H7 (cell line): Measurements from ENCODE around the gene ARF4. TPM values are rescaled to one million over a fixed set of nuclear protein-coding genes. Genes with fewer than 3 reads are reported as not detected.
A peak's percentile ranks its signal among the peaks of the same experiment; 100 is the strongest.

Source experiments
- DNase-seq: peaks from one replicate; pipeline ENCODE4 v3.0.0; 2012
- H3K27me3 ChIP-seq: 2 replicates; pipeline ENCODE4 v1.6.0; 2011; ENCODE audit warnings: mild to moderate bottlenecking, low read length; ENCODE audit not compliant: control insufficient read depth, insufficient read depth
- H3K36me3 ChIP-seq: replicated peaks from 2 replicates; pipeline ENCODE4 v1.5.1; 2011; ENCODE audit warnings: low read length; ENCODE audit not compliant: control insufficient read depth, insufficient read depth
- H3K4me3 ChIP-seq: 2 replicates; pipeline ENCODE4 v1.5.1; 2011; ENCODE audit warnings: low read depth, mild to moderate bottlenecking, control low read depth, low read length, moderate library complexity; ENCODE audit not compliant: insufficient read depth
- total RNA-seq: library from RNA; depleted of rRNA; stranded (reverse); fragments of >200 nt; shearing (Covaris generic); gene quantifications from 2 replicates; pipeline ENCODE4 v1.2.3, GENCODE V29; 2014

Gene ARF4
- total RNA-seq, 1 experiment from 2014 or later = 152 TPM

- Histone ChIP-seq H3K4me3 (peak overlapping the region; percentile 94), H3K36me3 (no peaks in the 10 kb centered on the region), H3K27me3 (no peaks in the 10 kb centered on the region)
- peak; percentile 81 for DNase-seq
These were observed 533 bp downstream of the ARF4 start for GRCh38 chr3:57596495-57597126.

GRCh38 chr3:57594576-57594975, 2.6 kb downstream of the ARF4 start:
- DNase-seq = no peak
- Histone ChIP-seq H3K4me3 (no peak overlapping the region), H3K36me3 (no peaks in the 10 kb centered on the region), H3K27me3 (no peaks in the 10 kb centered on the region)

- Histone ChIP-seq H3K27me3 (no peaks in the 10 kb centered on the region), H3K4me3 (no peak overlapping the region), H3K36me3 (no peaks in the 10 kb centered on the region)
- DNase-seq = no peak
These were observed 3.0 kb downstream of the ARF4 start for GRCh38 chr3:57594144-57594543.

GRCh38 chr3:57592306-57592705, 4.8 kb downstream of the ARF4 start:
- Histone ChIP-seq H3K4me3 (no peak overlapping the region), H3K36me3 (no peaks in the 10 kb centered on the region), H3K27me3 (no peaks in the 10 kb centered on the region)
- DNase-seq = no peak

GRCh38 chr3:57587905-57588304, 9.2 kb downstream of the ARF4 start:
- Histone ChIP-seq H3K36me3 (no peaks in the 10 kb centered on the region; the same call in 1 of the 2 replicates), H3K4me3 (no peak overlapping the region), H3K27me3 (no peaks in the 10 kb centered on the region)
- no peak for DNase-seq

GRCh38 chr3:57586778-57587177, 10.4 kb downstream of the ARF4 start:
- Histone ChIP-seq H3K27me3 (no peaks in the 10 kb centered on the region), H3K36me3 (peaks cover 2% of the 10 kb centered on the region), H3K4me3 (no peak overlapping the region)
- DNase-seq = no peak

- no peak overlapping the region for H3K4me3 ChIP-seq
- H3K27me3 ChIP-seq = no peaks in the 10 kb centered on the region
- H3K36me3 ChIP-seq = peaks cover 4% of the 10 kb centered on the region
- no peak for DNase-seq
These were observed 13.6 kb downstream of the ARF4 start for GRCh38 chr3:57583544-57583943.

GRCh38 chr3:57582474-57583168, 14.5 kb downstream of the ARF4 start:
- peak; percentile 26 for DNase-seq
- H3K36me3 ChIP-seq = peaks cover 4% of the 10 kb centered on the region
- H3K27me3 ChIP-seq = no peaks in the 10 kb centered on the region
- H3K4me3 ChIP-seq = no peak overlapping the region

GRCh38 chr3:57577801-57578200, 19.3 kb downstream of the ARF4 start:
- no peak for DNase-seq
- Histone ChIP-seq H3K27me3 (no peaks in the 10 kb centered on the region), H3K36me3 (peaks cover 21% of the 10 kb centered on the region), H3K4me3 (no peak overlapping the region)

- DNase-seq = no peak
- no peaks in the 10 kb centered on the region for H3K27me3 ChIP-seq
- H3K36me3 ChIP-seq = peaks cover 23% of the 10 kb centered on the region
- no peak overlapping the region for H3K4me3 ChIP-seq
These were observed 21.0 kb downstream of the ARF4 start for GRCh38 chr3:57575966-57576626.

- DNase-seq = no peak
- Histone ChIP-seq H3K4me3 (no peak overlapping the region), H3K36me3 (peaks cover 22% of the 10 kb centered on the region)
These were observed 25.0 kb downstream of the ARF4 start for GRCh38 chr3:57572096-57572495.

GRCh38 chr3:57570878-57571277, 26.3 kb downstream of the ARF4 start:
- DNase-seq = no peak
- H3K36me3 ChIP-seq = peaks cover 19% of the 10 kb centered on the region
- H3K27me3 ChIP-seq = no peaks in the 10 kb centered on the region
- no peak overlapping the region for H3K4me3 ChIP-seq

More at GRCh38 chr3:57572096-57572495, 25.0 kb downstream of the ARF4 start:
- no peaks in the 10 kb centered on the region for H3K27me3 ChIP-seq

- Histone ChIP-seq H3K4me3 (no peak overlapping the region), H3K27me3 (no peaks in the 10 kb centered on the region), H3K36me3 (peaks cover 14% of the 10 kb centered on the region)
- no peak for DNase-seq
These were observed 27.2 kb downstream of the ARF4 start for GRCh38 chr3:57569859-57570450.

GRCh38 chr3:57559526-57559925, 37.6 kb downstream of the ARF4 start:
- DNase-seq = no peak
- H3K36me3 ChIP-seq = peaks cover 5% of the 10 kb centered on the region
- no peak overlapping the region for H3K4me3 ChIP-seq
- H3K27me3 ChIP-seq = peaks cover 1% of the 10 kb centered on the region; the same call in 1 of the 2 replicates
